GM23248 (cell line): Measurements from ENCODE around the gene IFNK. TPM values are rescaled to one million over a fixed set of nuclear protein-coding genes. Genes with fewer than 3 reads are reported as not detected.

Experiments
- DNase-seq: peaks from one replicate; pipeline ENCODE4 v3.0.0-alpha.2; 2015
- H2AFZ ChIP-seq: fragments of 200-600 bp; sonication (generic); 2 replicates; pipeline ENCODE4 v1.6.1; 2016; ENCODE audit warnings: antibody characterized with exemption
- H3F3A ChIP-seq: fragments of 200-600 bp; sonication (generic); 2 replicates; pipeline ENCODE4 v1.6.1; 2016; ENCODE audit warnings: mild to moderate bottlenecking, antibody characterized with exemption, mixed run types; ENCODE audit not compliant: insufficient read depth
- H3K27ac ChIP-seq: fragments of 200-600 bp; sonication (generic); 2 replicates; pipeline ENCODE4 v1.5.1; 2016; ENCODE audit warnings: mild to moderate bottlenecking
- H3K27me3 ChIP-seq: fragments of 200-600 bp; sonication (generic); replicated peaks from 2 replicates; pipeline ENCODE4 v1.6.1; 2016; ENCODE audit warnings: mild to moderate bottlenecking; ENCODE audit not compliant: insufficient read depth
- H3K36me3 ChIP-seq: fragments of 200-600 bp; sonication (generic); 2 replicates; pipeline ENCODE4 v1.6.1; 2016; ENCODE audit warnings: low read depth, mild to moderate bottlenecking
- H3K4me1 ChIP-seq: fragments of 200-600 bp; sonication (generic); 2 replicates; pipeline ENCODE4 v1.6.1; 2016; ENCODE audit warnings: mild to moderate bottlenecking; ENCODE audit not compliant: insufficient read depth
- H3K4me2 ChIP-seq: fragments of 200-600 bp; sonication (generic); one replicate; pipeline ENCODE4 v1.6.1; 2016; ENCODE audit warnings: mild to moderate bottlenecking; ENCODE audit not compliant: unreplicated experiment
- H3K4me3 ChIP-seq: fragments of 200-600 bp; sonication (generic); 2 replicates; pipeline ENCODE4 v1.5.1; 2016; ENCODE audit warnings: mild to moderate bottlenecking
- H3K79me2 ChIP-seq: fragments of 200-600 bp; sonication (generic); 2 replicates; pipeline ENCODE4 v1.6.1; 2016; ENCODE audit warnings: mild to moderate bottlenecking; ENCODE audit not compliant: insufficient read depth
- H3K9ac ChIP-seq: fragments of 200-600 bp; sonication (generic); 2 replicates; pipeline ENCODE4 v1.6.1; 2016; ENCODE audit warnings: mild to moderate bottlenecking
- H3K9me2 ChIP-seq: fragments of 200-600 bp; sonication (generic); 2 replicates; pipeline ENCODE4 v1.6.1; 2016; ENCODE audit warnings: mixed run types, mild to moderate bottlenecking, moderate library complexity; ENCODE audit not compliant: insufficient read depth
- H3K9me3 ChIP-seq: fragments of 200-600 bp; sonication (generic); one replicate; pipeline ENCODE4 v1.6.1; 2017; ENCODE audit warnings: low read depth
- H4K20me1 ChIP-seq: fragments of 200-600 bp; sonication (generic); 2 replicates; pipeline ENCODE4 v1.6.0; 2016; ENCODE audit not compliant: insufficient read depth
- EZH2 ChIP-seq: fragments of 200-600 bp; sonication (generic); IDR thresholded peaks from 2 replicates; pipeline ENCODE4 v1.6.1; 2018; ENCODE audit warnings: antibody characterized with exemption, mild to moderate bottlenecking; ENCODE audit not compliant: insufficient read depth, poor library complexity, severe bottlenecking
- EZH2phosphoT487 ChIP-seq: fragments of 200-600 bp; sonication (generic); IDR thresholded peaks from 2 replicates; pipeline ENCODE4 v1.6.1; 2018; ENCODE audit warnings: antibody characterized with exemption, moderate library complexity, mild to moderate bottlenecking, low read depth; ENCODE audit not compliant: insufficient read depth
- WGBS, 2 experiments: methylation state at CpG; one replicate each; pipeline ENCODE4 v1.1.6; 2015 to 2017; ENCODE audit warnings: low lambda C conversion rate in 2 of 2, low coverage in 1 of 2; ENCODE audit errors: missing lambda C conversion rate in 2 of 2; 5-methylcytosine and 5-hydroxymethylcytosine counted together
- in situ Hi-C: fragments of 300-500 bp; cut with MboI; formaldehyde crosslinking; loops from 2 replicates; pipeline ENCODE4 v1.15.0; 2020
- polyA plus RNA-seq: library from polyadenylated mRNA; unstranded; fragments of >200 nt; fragmentation: Nextera tagmentation; extraction: Ambion mirVana; gene quantifications from 2 replicates; pipeline ENCODE4 v1.2.1, GENCODE V29; 2016
- total RNA-seq: library from RNA; depleted of rRNA; stranded (reverse); fragments of >200 nt; shearing (Covaris generic); gene quantifications from 2 replicates; pipeline ENCODE4 v1.2.3, GENCODE V29; 2014

Gene IFNK
- total and polyA plus RNA-seq, 2 experiments from 2014 or later, result not detected

GRCh38 chr9:27537027-27537435 lies 12.9 kb downstream of the IFNK start:
- Histone ChIP-seq H3K4me1 (peaks cover 16% of the 10 kb centered on the region), H3K79me2 (no peaks in the 10 kb centered on the region), H3K9ac (no peak overlapping the region), H3K9me3 (no peaks in the 10 kb centered on the region), H3K4me3 (no peak overlapping the region), H2AFZ (no peak overlapping the region), H3F3A (peaks cover 9% of the 10 kb centered on the region), H3K4me2 (no peak overlapping the region), H3K36me3 (no peaks in the 10 kb centered on the region), H3K9me2 (no peaks in the 10 kb centered on the region), H3K27me3 (no peaks in the 10 kb centered on the region), H3K27ac (no peak overlapping the region), H4K20me1 (no peaks in the 10 kb centered on the region)
- in situ Hi-C loops, result loop anchor here (10.0 to 25.0 kb wide), 2 partner anchors 62 to 500 kb away; no protein-coding TSS in a partner anchor
- no peak for DNase-seq
- 61 to 66% methylated on average over 7 of the region's 7 CpGs for WGBS, 2 experiments
- TF ChIP-seq EZH2phosphoT487 (no peak), EZH2 (no peak)

- DNase-seq, result no peak
- no peak overlapping the region for H3K4me3 ChIP-seq
- no peak overlapping the region for H3K27ac ChIP-seq
- H3K9ac ChIP-seq, result no peak overlapping the region
- no peaks in the 10 kb centered on the region for H3K27me3 ChIP-seq
- H3F3A ChIP-seq, result peaks cover 9% of the 10 kb centered on the region
- TF ChIP-seq EZH2 (no peak), EZH2phosphoT487 (no peak)
- no peaks in the 10 kb centered on the region for H3K36me3 ChIP-seq
- no peaks in the 10 kb centered on the region for H3K9me2 ChIP-seq
- no peaks in the 10 kb centered on the region for H3K9me3 ChIP-seq
- no peaks in the 10 kb centered on the region for H3K79me2 ChIP-seq
- no peaks in the 10 kb centered on the region for H4K20me1 ChIP-seq
- no peak overlapping the region for H3K4me2 ChIP-seq
- 4 to 18% methylated on average over 1 of the region's 1 CpG for WGBS, 2 experiments
- peaks cover 20% of the 10 kb centered on the region for H3K4me1 ChIP-seq
- in situ Hi-C loops, result loop anchor here (10.0 to 25.0 kb wide), 2 partner anchors 63 to 500 kb away; no protein-coding TSS in a partner anchor
- no peak overlapping the region for H2AFZ ChIP-seq
Observed at GRCh38 chr9:27537756-27538155, 13.7 kb downstream of the IFNK start.

DNA sequence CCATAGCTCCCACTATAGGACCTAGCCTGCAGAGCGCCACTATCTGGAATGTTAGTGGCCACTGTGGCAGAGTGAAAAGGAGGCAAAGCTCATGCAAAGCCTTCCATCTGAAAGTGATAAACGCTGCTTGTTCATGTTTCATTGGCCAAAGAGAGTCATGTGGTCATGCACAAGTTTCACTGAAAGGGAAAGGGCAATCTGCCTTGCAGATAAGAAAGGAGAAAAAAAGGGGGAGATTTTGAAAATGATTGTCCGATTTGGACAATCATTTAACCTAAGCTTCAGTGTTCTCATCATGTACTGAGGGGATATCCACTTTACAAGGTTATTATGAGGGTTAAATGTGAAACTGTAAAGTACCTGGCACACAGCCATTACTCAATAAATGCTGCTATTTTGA lies 14.6 kb downstream of the IFNK start:
- H3K9ac ChIP-seq, result no peak overlapping the region
- no peak overlapping the region for H3K27ac ChIP-seq
- DNase-seq, result no peak
- H3F3A ChIP-seq, result peaks cover 9% of the 10 kb centered on the region
- TF ChIP-seq EZH2 (no peak), EZH2phosphoT487 (no peak)
- H2AFZ ChIP-seq, result no peak overlapping the region
- in situ Hi-C loops, result loop anchor here (10.0 to 25.0 kb wide), 2 partner anchors 64 to 501 kb away; no protein-coding TSS in a partner anchor
- H3K4me2 ChIP-seq, result no peak overlapping the region
- no peaks in the 10 kb centered on the region for H3K9me3 ChIP-seq
- H3K36me3 ChIP-seq, result no peaks in the 10 kb centered on the region
- no peaks in the 10 kb centered on the region for H3K27me3 ChIP-seq
- no peaks in the 10 kb centered on the region for H4K20me1 ChIP-seq
- WGBS, 2 experiments, result 82 to 86% methylated on average over 3 of the region's 3 CpGs
- H3K79me2 ChIP-seq, result no peaks in the 10 kb centered on the region
- no peaks in the 10 kb centered on the region for H3K9me2 ChIP-seq
- H3K4me3 ChIP-seq, result no peak overlapping the region
- H3K4me1 ChIP-seq, result peaks cover 20% of the 10 kb centered on the region

GRCh38 chr9:27539479-27540441 lies 15.7 kb downstream of the IFNK start:
- 21 to 22% methylated on average over 5 of the region's 5 CpGs for WGBS, 2 experiments
- Histone ChIP-seq H3F3A (peaks cover 9% of the 10 kb centered on the region), H3K79me2 (no peaks in the 10 kb centered on the region), H3K36me3 (no peaks in the 10 kb centered on the region), H3K9me2 (no peaks in the 10 kb centered on the region), H4K20me1 (no peaks in the 10 kb centered on the region), H3K27ac (peak overlapping the region; percentile 12; the same call in 1 of the 2 replicates), H3K4me3 (no peak overlapping the region), H3K27me3 (no peaks in the 10 kb centered on the region), H3K4me1 (peaks cover 20% of the 10 kb centered on the region), H3K9ac (no peak overlapping the region), H3K4me2 (no peak overlapping the region), H3K9me3 (no peaks in the 10 kb centered on the region), H2AFZ (no peak overlapping the region; the same call in 1 of the 2 replicates)
- peak; percentile 63 for DNase-seq
- in situ Hi-C loops, result loop anchor here (10.0 to 25.0 kb wide), 2 partner anchors 65 to 502 kb away; no protein-coding TSS in a partner anchor
- no peak for TF ChIP-seq EZH2
- TF ChIP-seq EZH2phosphoT487, result no peak
